GM12801 (cell line): Measurements from ENCODE around the gene BCL2A1.

Source experiments
- TF ChIP-seq, protein P1 (sequence below): IDR thresholded peaks from one replicate; pipeline ENCODE4 v1.5.1; 2011; ENCODE audit warnings: control low read depth; ENCODE audit not compliant: insufficient read length; ENCODE audit errors: extremely low read depth

The BCL2A1 gene

DNA sequence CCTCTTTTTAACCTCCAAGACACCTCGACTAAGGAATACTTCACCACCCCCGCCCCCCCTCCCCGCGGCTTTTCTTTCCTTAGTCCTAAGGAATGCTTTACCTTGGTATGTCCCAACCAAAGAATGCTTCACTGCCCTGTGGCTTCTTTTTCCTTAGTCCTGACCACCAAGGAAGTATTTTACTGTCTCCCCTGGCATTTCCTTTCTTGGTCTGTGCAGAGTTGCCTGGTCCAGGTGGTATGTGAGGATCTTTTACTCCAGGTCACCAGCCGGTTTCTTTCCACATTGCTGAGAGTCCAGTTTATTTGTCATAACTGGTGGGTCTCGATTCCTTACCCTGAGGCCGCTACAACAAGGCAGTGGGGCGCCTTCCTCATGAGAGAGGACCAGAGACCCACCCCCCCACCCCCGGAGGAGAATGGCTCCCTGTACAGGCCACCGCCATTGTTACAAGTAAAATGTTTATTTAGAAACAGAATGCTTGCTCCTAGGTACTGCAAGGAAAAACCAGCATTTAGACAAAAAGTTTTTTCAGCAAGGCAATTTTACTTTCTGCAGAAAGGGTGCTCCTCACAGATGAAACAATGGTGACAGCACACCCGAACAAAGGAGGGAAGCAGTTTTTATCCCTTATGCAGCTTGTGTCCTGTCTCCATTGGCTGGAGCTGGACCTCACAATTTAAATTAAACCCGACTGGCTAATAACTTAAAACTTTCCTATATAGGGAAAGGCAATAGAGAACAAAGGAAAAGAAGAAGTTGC, 51.1 kb downstream of the BCL2A1 start:
- TF ChIP-seq, protein P1, sequence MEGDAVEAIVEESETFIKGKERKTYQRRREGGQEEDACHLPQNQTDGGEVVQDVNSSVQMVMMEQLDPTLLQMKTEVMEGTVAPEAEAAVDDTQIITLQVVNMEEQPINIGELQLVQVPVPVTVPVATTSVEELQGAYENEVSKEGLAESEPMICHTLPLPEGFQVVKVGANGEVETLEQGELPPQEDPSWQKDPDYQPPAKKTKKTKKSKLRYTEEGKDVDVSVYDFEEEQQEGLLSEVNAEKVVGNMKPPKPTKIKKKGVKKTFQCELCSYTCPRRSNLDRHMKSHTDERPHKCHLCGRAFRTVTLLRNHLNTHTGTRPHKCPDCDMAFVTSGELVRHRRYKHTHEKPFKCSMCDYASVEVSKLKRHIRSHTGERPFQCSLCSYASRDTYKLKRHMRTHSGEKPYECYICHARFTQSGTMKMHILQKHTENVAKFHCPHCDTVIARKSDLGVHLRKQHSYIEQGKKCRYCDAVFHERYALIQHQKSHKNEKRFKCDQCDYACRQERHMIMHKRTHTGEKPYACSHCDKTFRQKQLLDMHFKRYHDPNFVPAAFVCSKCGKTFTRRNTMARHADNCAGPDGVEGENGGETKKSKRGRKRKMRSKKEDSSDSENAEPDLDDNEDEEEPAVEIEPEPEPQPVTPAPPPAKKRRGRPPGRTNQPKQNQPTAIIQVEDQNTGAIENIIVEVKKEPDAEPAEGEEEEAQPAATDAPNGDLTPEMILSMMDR: no peak

DNA sequence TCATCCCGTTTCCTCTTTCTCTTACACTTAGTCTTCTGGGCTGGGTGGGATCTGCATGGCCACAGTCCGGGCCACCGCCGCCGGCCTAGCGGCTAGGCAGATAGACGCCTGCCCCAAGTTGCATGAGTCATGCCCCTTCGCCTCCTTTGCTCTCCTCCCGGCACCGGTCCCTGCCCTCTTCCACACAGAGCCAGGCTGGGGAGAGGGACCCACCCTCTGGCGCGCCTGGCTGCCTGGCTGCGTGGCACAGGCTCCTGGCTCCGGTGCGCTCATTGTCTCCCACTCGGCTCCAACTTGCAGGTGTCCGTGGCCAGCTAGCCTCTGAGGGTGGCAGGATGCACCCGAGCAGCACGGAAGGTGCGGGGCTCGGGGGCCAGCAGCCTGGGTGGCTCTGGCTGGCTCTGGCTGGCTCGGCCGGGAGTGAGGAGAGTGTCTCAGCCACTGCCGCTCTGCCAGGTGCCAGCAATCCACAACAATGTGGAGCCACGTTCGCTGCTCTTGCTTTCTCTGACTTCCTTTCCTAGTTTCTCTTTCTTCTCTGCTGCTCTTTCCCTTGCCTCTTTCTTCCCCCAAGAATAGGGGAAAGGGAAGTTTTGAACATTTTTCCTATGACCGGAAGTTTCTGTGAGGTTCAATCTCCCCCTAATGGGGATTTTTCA, 51.8 kb downstream of the BCL2A1 start:
- TF ChIP-seq, protein P1: no peak

DNA sequence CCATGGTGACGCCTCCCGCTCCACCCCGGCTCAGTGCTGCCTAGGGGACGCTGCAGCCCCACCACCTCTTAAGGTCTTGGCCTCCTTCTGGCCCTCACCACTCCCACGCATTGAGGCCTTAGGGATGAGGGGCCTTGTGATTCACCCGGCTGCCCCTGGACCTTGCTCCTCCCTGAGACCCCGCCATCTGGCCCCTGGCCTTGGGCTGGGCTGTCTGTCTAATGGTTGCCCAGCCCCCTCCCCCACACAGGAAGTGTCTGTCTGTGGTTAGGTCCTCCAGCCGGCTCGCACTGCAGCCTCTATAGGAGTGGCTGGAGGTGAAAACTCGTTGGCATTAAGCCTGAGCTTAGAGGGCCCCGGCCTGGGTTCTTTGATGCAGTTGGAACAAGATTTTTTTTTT, 52.7 kb downstream of the BCL2A1 start:
- TF ChIP-seq, protein P1: no peak

DNA sequence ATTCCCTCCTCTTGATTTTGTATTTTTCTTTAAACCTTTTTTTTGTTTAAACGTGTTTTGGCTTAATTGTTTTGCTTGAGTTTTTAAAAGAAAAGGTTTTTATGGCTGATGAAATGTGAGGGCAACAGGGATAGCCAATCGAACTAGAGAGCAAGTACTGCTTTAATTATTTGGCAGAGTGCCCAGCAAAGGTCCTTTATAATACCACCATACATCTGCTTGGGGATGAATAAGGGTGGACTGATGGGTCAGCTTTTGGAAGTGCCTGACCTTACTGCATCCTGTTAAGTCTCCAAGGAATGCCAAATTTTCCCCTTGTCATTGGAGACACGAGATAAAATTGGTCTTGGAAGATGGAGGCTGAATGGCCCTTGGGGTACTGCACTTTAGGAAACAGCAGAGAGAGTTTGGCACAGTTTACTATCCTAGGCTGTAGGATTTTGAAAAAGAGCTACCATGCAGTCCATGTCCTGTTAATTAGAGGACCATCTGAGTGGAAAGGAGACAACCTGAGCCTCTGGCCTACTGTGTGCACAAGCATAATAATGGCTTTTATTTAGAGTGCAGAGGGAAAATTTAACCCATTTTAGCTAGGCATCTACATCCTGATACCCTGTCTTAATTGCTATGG, 54.4 kb downstream of the BCL2A1 start:
- TF ChIP-seq, protein P1: no peak

DNA sequence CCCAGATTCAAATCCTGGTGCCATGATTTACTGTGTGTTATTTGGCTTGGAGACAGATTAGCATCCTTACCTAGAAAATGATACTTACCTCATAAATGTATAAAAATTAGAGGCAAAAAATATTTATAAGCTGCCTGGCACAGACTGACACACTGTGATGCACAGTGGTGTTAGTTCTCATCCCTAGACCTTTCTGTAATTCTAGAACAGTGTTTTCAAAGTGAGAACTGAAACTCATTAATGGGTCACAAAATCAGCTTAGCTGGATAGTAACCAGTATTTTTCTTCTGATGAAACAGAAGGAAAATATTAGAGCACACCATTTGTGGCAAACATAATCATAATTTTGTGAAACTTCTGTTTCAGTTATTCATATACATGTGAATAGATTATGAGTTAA, 56.3 kb downstream of the BCL2A1 start:
- TF ChIP-seq, protein P1: no peak
